ENCODE measurements around the gene TNS1. TPM values are rescaled to one million over a fixed set of nuclear protein-coding genes. Genes with fewer than 3 reads are reported as not detected.

Gene TNS1
- total and polyA plus RNA-seq, 2 donors (not counting 1 experiment from before 2014, with no cell fraction given): 0.10 to 0.86 TPM

GRCh38 chr2:217972037-217972436 is 30.8 kb downstream of the TNS1 start:
- Mint-ChIP-seq H3K4me1 (no peaks in the 10 kb centered on the region), H3K27ac (no peak overlapping the region), H3K9me3 (ENCODE audit: insufficient read depth) (no peaks in the 10 kb centered on the region), H3K27me3 (peaks cover 9% of the 10 kb centered on the region), H3K4me3 (no peak overlapping the region)
- no peak overlapping the region for H3K9ac ChIP-seq (ENCODE audit: low read length)
- peaks cover 0 to 3% (median 0%) of the 10 kb centered on the region in 3 donors for H3K9me3 ChIP-seq (ENCODE audit: control extremely low read depth in 1 of 3, control insufficient read depth in 2 of 3, insufficient read depth in 1 of 3, low read length in 2 of 3)
- H4K20me1 ChIP-seq (ENCODE audit: control insufficient read depth, insufficient read depth, low read length, poor library complexity, severe bottlenecking): no peaks in the 10 kb centered on the region
- TF ChIP-seq CTCF (IDR thresholded peaks at IDR 0.05) (no peak), EZH2 (IDR thresholded peaks at IDR 0.05; ENCODE audit: borderline replicate concordance, insufficient read depth, low read depth, low read length, poor library complexity, severe bottlenecking) (no peak)
- ChIA-PET POLR2A (no interaction called here), CTCF (interaction anchor here (0.6 to 0.7 kb wide), 2 partner anchors 10 to 17 kb away, joined by 3 read pairs; no protein-coding TSS in a partner anchor)
- no CpG with 5 or more reads among the region's 1 CpG for WGBS (ENCODE audit: insufficient coverage)
- H3K27ac ChIP-seq (ENCODE audit: low read length in 2 of 2): no peak overlapping the region
- H3K4me3 ChIP-seq (ENCODE audit: control extremely low read depth in 1 of 5, extremely low read depth in 1 of 5, insufficient read depth in 1 of 5, low read depth in 2 of 5, low read length in 4 of 5): no peak overlapping the region
- ATAC-seq (ENCODE audit: low read depth) (no peak), DNase-seq (no peak)
- H3K79me2 ChIP-seq (ENCODE audit: control insufficient read depth, insufficient read depth, low read length): no peaks in the 10 kb centered on the region
- no peak overlapping the region for H2AFZ ChIP-seq (ENCODE audit: insufficient read depth, low read depth, low read length, poor library complexity, severe bottlenecking)
- no peaks in the 10 kb centered on the region for H3K36me3 ChIP-seq (replicated peaks in 1 of 2; ENCODE audit: control extremely low read depth in 1 of 2, control insufficient read depth in 1 of 2, extremely low read depth in 1 of 2, insufficient read depth in 2 of 2, low read length in 1 of 2)
- H3K4me1 ChIP-seq (ENCODE audit: control insufficient read depth in 2 of 2, insufficient read depth in 2 of 2, low read length in 2 of 2): no peaks in the 10 kb centered on the region
- no peak overlapping the region for H3K4me2 ChIP-seq (replicated peaks; ENCODE audit: low read depth, low read length, poor library complexity, severe bottlenecking)
- intact Hi-C loops (cut with micrococcal nuclease): no loop called here
- peaks cover 0 to 3% (median 0%) of the 10 kb centered on the region in 4 experiments for H3K27me3 ChIP-seq (replicated peaks in 1 of 4; ENCODE audit: control extremely low read depth in 1 of 4, control insufficient read depth in 3 of 4, insufficient read depth in 4 of 4, low read length in 3 of 4)

- Histone ChIP-seq H3K9ac (ENCODE audit: low read length) (no peak overlapping the region), H3K27me3 (replicated peaks in 1 of 4; ENCODE audit: control extremely low read depth in 1 of 4, control insufficient read depth in 3 of 4, insufficient read depth in 4 of 4, low read length in 3 of 4) (peaks cover 0 to 3% (median 0%) of the 10 kb centered on the region in 4 experiments), H3K4me3 (ENCODE audit: control extremely low read depth in 1 of 5, extremely low read depth in 1 of 5, insufficient read depth in 1 of 5, low read depth in 2 of 5, low read length in 4 of 5) (no peak overlapping the region), H3K27ac (ENCODE audit: low read length in 2 of 2) (no peak overlapping the region), H3K36me3 (replicated peaks in 1 of 2; ENCODE audit: control extremely low read depth in 1 of 2, control insufficient read depth in 1 of 2, extremely low read depth in 1 of 2, insufficient read depth in 2 of 2, low read length in 1 of 2) (no peaks in the 10 kb centered on the region), H3K79me2 (ENCODE audit: control insufficient read depth, insufficient read depth, low read length) (no peaks in the 10 kb centered on the region), H3K4me1 (ENCODE audit: control insufficient read depth in 2 of 2, insufficient read depth in 2 of 2, low read length in 2 of 2) (no peaks in the 10 kb centered on the region), H4K20me1 (ENCODE audit: control insufficient read depth, insufficient read depth, low read length, poor library complexity, severe bottlenecking) (no peaks in the 10 kb centered on the region), H3K9me3 (ENCODE audit: control extremely low read depth in 1 of 3, control insufficient read depth in 2 of 3, insufficient read depth in 1 of 3, low read length in 2 of 3) (peaks cover 0 to 3% (median 0%) of the 10 kb centered on the region in 3 donors), H2AFZ (ENCODE audit: insufficient read depth, low read depth, low read length, poor library complexity, severe bottlenecking) (no peak overlapping the region), H3K4me2 (replicated peaks; ENCODE audit: low read depth, low read length, poor library complexity, severe bottlenecking) (no peak overlapping the region)
- Mint-ChIP-seq H3K4me3 (no peak overlapping the region), H3K27me3 (peaks cover 9% of the 10 kb centered on the region), H3K4me1 (no peaks in the 10 kb centered on the region), H3K9me3 (ENCODE audit: insufficient read depth) (no peaks in the 10 kb centered on the region), H3K27ac (no peak overlapping the region)
- ChIA-PET CTCF (no interaction called here), POLR2A (no interaction called here)
- intact Hi-C loops (cut with micrococcal nuclease): no loop called here
- no peak for TF ChIP-seq CTCF (IDR thresholded peaks at IDR 0.05)
- no peak for TF ChIP-seq EZH2 (IDR thresholded peaks at IDR 0.05; ENCODE audit: borderline replicate concordance, insufficient read depth, low read depth, low read length, poor library complexity, severe bottlenecking)
- no peak for DNase-seq
- no peak for ATAC-seq (ENCODE audit: low read depth)
- WGBS (ENCODE audit: insufficient coverage): 100% methylated on average over 2 of the region's 5 CpGs
Observed at GRCh38 chr2:217971166-217971565, 31.6 kb downstream of the TNS1 start.

All from B cell (primary cell).